ENCODE measurements around the gene PPP1R3F.
"Not testable (repeated sequence)": the region's sequence is repeated elsewhere in the genome, so short reads cannot be mapped to it uniquely, and the experiment has no call there.

PPP1R3F gene

GRCh38 chrX:49316085-49316484, 46.5 kb downstream of the PPP1R3F start:
- DNase-seq (ENCODE audit: low read depth) = no peak

GRCh38 chrX:49321737-49322136, 52.1 kb downstream of the PPP1R3F start, which contains the start of gene GAGE12J:
Gene GAGE12J (plus strand): TSS chrX:49322037. CDS start chrX:49323194, 1,157 bp downstream.
- DNase-seq (ENCODE audit: low read depth) = not testable (repeated sequence)

- not testable (repeated sequence) for DNase-seq (ENCODE audit: low read depth)
Measured at GRCh38 chrX:49322266-49322665, 52.7 kb downstream of the PPP1R3F start.

- DNase-seq (ENCODE audit: low read depth) = not testable (repeated sequence)
Measured at GRCh38 chrX:49323735-49324134, 54.1 kb downstream of the PPP1R3F start.

- not testable (repeated sequence) for DNase-seq (ENCODE audit: low read depth)
Measured at GRCh38 chrX:49330421-49330820, 60.8 kb downstream of the PPP1R3F start.

- not testable (repeated sequence) for DNase-seq (ENCODE audit: low read depth)
Measured at GRCh38 chrX:49331282-49331681, 61.7 kb downstream of the PPP1R3F start, which contains the start of gene GAGE13. Gene GAGE13 (plus strand): TSS chrX:49331582. CDS start chrX:49332738, 1,156 bp downstream.

GRCh38 chrX:49331841-49332240, 62.2 kb downstream of the PPP1R3F start:
- DNase-seq (ENCODE audit: low read depth) = not testable (repeated sequence)
